ENCODE measurements around the gene AZU1.
"Not testable (repeated sequence)": the region's sequence is repeated elsewhere in the genome, so short reads cannot be mapped to it uniquely, and the experiment has no call there.

AZU1 gene

GRCh38 chr19:825897-826644 lies 1.6 kb upstream of the AZU1 start:
- no peaks in the 10 kb centered on the region; the same call in 1 of the 2 replicates for H3K4me1 ChIP-seq (ENCODE audit: insufficient read depth, low read length)
- H3K36me3 ChIP-seq (ENCODE audit: insufficient read depth, low read length) = no peaks in the 10 kb centered on the region
- no peaks in the 10 kb centered on the region for H3K9me3 ChIP-seq (ENCODE audit: control insufficient read depth, insufficient read depth, low read length)
- no peak overlapping the region for H3K9ac ChIP-seq (ENCODE audit: low read depth, low read length)

- H3K9me3 ChIP-seq (ENCODE audit: control insufficient read depth, insufficient read depth, low read length) = no peaks in the 10 kb centered on the region
- no peaks in the 10 kb centered on the region; the same call in 1 of the 2 replicates for H3K4me1 ChIP-seq (ENCODE audit: insufficient read depth, low read length)
- no peak overlapping the region for H3K9ac ChIP-seq (ENCODE audit: low read depth, low read length)
- H3K36me3 ChIP-seq (ENCODE audit: insufficient read depth, low read length) = no peaks in the 10 kb centered on the region
Observed at GRCh38 chr19:827314-827709, 325 bp upstream of the AZU1 start.

- no peak overlapping the region for H3K9ac ChIP-seq (ENCODE audit: low read depth, low read length)
- H3K9me3 ChIP-seq (ENCODE audit: control insufficient read depth, insufficient read depth, low read length) = no peaks in the 10 kb centered on the region
- no peaks in the 10 kb centered on the region for H3K4me1 ChIP-seq (ENCODE audit: insufficient read depth, low read length)
- H3K36me3 ChIP-seq (ENCODE audit: insufficient read depth, low read length) = no peaks in the 10 kb centered on the region
Observed at GRCh38 chr19:829129-829758, 1.6 kb downstream of the AZU1 start.

- no peaks in the 10 kb centered on the region for H3K4me1 ChIP-seq (ENCODE audit: insufficient read depth, low read length)
- no peak overlapping the region for H3K9ac ChIP-seq (ENCODE audit: low read depth, low read length)
- H3K9me3 ChIP-seq (ENCODE audit: control insufficient read depth, insufficient read depth, low read length) = no peaks in the 10 kb centered on the region
- H3K36me3 ChIP-seq (ENCODE audit: insufficient read depth, low read length) = no peaks in the 10 kb centered on the region
Observed at GRCh38 chr19:831407-832369, 4.1 kb downstream of the AZU1 start.

GRCh38 chr19:834216-834615 lies 6.6 kb downstream of the AZU1 start:
- no peaks in the 10 kb centered on the region for H3K4me1 ChIP-seq (ENCODE audit: insufficient read depth, low read length)
- H3K9ac ChIP-seq (ENCODE audit: low read depth, low read length) = no peak overlapping the region
- no peaks in the 10 kb centered on the region for H3K36me3 ChIP-seq (ENCODE audit: insufficient read depth, low read length)
- H3K9me3 ChIP-seq (ENCODE audit: control insufficient read depth, insufficient read depth, low read length) = no peaks in the 10 kb centered on the region

GRCh38 chr19:835210-835810 lies 7.7 kb downstream of the AZU1 start:
- no peak overlapping the region for H3K9ac ChIP-seq (ENCODE audit: low read depth, low read length)
- H3K4me1 ChIP-seq (ENCODE audit: insufficient read depth, low read length) = no peaks in the 10 kb centered on the region
- no peaks in the 10 kb centered on the region for H3K9me3 ChIP-seq (ENCODE audit: control insufficient read depth, insufficient read depth, low read length)
- no peaks in the 10 kb centered on the region for H3K36me3 ChIP-seq (ENCODE audit: insufficient read depth, low read length)

GRCh38 chr19:840519-841206 lies 13.0 kb downstream of the AZU1 start, which contains the start of gene PRTN3:
Gene PRTN3, plus strand, starts transcription at chr19:840999. Its CDS starts 10 bp downstream, at chr19:841009.
- Histone ChIP-seq H3K9ac (ENCODE audit: low read depth, low read length) (no peak within 1 kb of the TSS), H3K9me3 (ENCODE audit: control insufficient read depth, insufficient read depth, low read length) (no peaks in the 10 kb centered on the region), H3K36me3 (ENCODE audit: insufficient read depth, low read length) (no peaks in the 10 kb centered on the region), H3K4me1 (ENCODE audit: insufficient read depth, low read length) (no peaks in the 10 kb centered on the region)

GRCh38 chr19:842802-843179 lies 15.2 kb downstream of the AZU1 start:
- H3K9me3 ChIP-seq (ENCODE audit: control insufficient read depth, insufficient read depth, low read length); H3K4me1 ChIP-seq (ENCODE audit: insufficient read depth, low read length); H3K36me3 ChIP-seq (ENCODE audit: insufficient read depth, low read length): not testable (repeated sequence)
- peak overlapping the region; percentile 45; the same call in 1 of the 2 replicates for H3K9ac ChIP-seq (ENCODE audit: low read depth, low read length)

- Histone ChIP-seq H3K9me3 (ENCODE audit: control insufficient read depth, insufficient read depth, low read length) (no peaks in the 10 kb centered on the region), H3K9ac (ENCODE audit: low read depth, low read length) (peak overlapping the region; percentile 45; the same call in 1 of the 2 replicates), H3K36me3 (ENCODE audit: insufficient read depth, low read length) (no peaks in the 10 kb centered on the region), H3K4me1 (ENCODE audit: insufficient read depth, low read length) (no peaks in the 10 kb centered on the region)
Observed at GRCh38 chr19:843180-843835, 15.7 kb downstream of the AZU1 start.

- Histone ChIP-seq H3K36me3 (ENCODE audit: insufficient read depth, low read length) (no peaks in the 10 kb centered on the region), H3K9ac (ENCODE audit: low read depth, low read length) (peak overlapping the region; percentile 45; the same call in 1 of the 2 replicates), H3K4me1 (ENCODE audit: insufficient read depth, low read length) (no peaks in the 10 kb centered on the region), H3K9me3 (ENCODE audit: control insufficient read depth, insufficient read depth, low read length) (no peaks in the 10 kb centered on the region)
Observed at GRCh38 chr19:843836-844545, 16.4 kb downstream of the AZU1 start.

- Histone ChIP-seq H3K9me3 (ENCODE audit: control insufficient read depth, insufficient read depth, low read length) (no peaks in the 10 kb centered on the region), H3K9ac (ENCODE audit: low read depth, low read length) (no peak overlapping the region), H3K4me1 (ENCODE audit: insufficient read depth, low read length) (no peaks in the 10 kb centered on the region)
Observed at GRCh38 chr19:844546-844971, 16.9 kb downstream of the AZU1 start.

GRCh38 chr19:845707-846521 lies 18.3 kb downstream of the AZU1 start:
- Histone ChIP-seq H3K36me3 (ENCODE audit: insufficient read depth, low read length) (no peaks in the 10 kb centered on the region), H3K9me3 (ENCODE audit: control insufficient read depth, insufficient read depth, low read length) (no peaks in the 10 kb centered on the region), H3K4me1 (ENCODE audit: insufficient read depth, low read length) (peaks cover 6% of the 10 kb centered on the region; the same call in 1 of the 2 replicates), H3K9ac (ENCODE audit: low read depth, low read length) (no peak overlapping the region)

More at GRCh38 chr19:844546-844971, 16.9 kb downstream of the AZU1 start:
- H3K36me3 ChIP-seq (ENCODE audit: insufficient read depth, low read length) = no peaks in the 10 kb centered on the region
